DMS153 treated with DMSO at 0.1 percent for 48 hours (cell line): Measurements from ENCODE around the gene DIS3L2.
"Not testable (repeated sequence)": the region's sequence is repeated elsewhere in the genome, so short reads cannot be mapped to it uniquely, and the experiment has no call there.

Source experiments
- DNase-seq: peaks from one replicate; lab custom pipeline; 2025; ENCODE audit not compliant: unreplicated experiment; lab: John Stamatoyannopoulos, UW

The DIS3L2 gene

DNA sequence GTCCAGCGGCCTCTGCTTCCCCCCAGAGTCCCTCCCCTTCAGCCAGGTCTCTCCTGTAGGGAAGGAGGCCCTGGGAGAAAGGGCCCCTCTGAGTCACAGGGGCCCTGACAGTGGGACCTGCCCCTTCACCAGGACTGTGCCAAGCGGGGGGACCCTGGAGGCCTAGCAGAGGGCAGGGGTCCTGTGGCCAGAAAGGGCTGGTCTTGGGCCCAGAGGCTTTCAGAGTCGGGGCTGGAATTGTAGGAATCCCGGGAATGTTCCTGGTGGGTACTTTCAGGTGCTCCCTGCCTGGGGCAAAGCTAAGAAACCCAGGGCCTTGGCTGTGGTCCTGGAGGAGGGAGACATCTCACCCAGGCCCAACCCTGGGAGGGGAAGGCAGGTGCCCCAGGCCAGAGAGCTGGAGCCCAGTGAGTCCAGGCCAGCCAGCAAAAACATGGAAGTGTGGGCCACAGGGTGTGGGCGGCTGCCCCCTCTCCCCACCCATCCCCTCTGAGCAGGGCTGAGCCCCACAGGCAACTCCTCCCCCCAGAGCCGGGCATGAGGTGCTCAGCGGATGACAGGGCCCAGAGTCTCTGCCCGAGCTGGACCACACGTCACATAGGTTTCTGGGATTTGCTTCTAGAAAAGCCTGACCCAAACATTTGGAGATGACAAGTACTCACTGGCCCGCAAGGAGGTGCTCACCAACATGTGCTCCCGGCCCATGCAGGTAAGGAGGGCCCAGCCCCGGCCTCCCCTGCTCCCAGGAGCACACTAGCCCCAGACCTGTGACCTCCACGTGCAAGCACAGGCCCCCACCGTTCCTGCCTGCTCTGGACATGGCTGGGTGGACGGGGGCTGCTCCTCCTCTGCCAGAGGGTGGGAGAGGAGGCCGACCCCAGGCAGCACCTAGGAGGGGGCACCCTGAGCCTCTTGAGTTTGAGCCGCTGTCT lies 368.8 kb downstream of the DIS3L2 start:
- no peak for DNase-seq

DNA sequence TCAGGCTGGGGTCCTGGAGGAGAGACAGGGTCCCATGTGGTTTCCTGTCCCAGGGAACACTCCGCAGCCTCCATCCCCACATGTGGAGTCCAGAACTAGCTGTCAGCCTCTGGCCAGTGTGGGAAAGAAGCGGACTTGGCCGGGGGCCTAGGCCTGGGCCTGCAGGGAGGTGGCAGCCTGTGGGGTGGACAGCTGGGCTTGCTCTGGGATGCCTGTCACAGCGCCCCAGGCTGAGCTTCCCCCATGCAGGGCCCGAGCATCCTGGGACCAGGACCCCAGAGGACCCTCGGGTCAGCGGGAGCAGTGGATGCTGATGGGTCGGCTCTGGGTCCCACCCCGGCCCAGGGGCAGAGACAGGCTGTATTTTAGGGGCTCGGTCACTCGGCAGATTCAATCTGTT lies 369.5 kb downstream of the DIS3L2 start:
- not testable (repeated sequence) for DNase-seq

DNA sequence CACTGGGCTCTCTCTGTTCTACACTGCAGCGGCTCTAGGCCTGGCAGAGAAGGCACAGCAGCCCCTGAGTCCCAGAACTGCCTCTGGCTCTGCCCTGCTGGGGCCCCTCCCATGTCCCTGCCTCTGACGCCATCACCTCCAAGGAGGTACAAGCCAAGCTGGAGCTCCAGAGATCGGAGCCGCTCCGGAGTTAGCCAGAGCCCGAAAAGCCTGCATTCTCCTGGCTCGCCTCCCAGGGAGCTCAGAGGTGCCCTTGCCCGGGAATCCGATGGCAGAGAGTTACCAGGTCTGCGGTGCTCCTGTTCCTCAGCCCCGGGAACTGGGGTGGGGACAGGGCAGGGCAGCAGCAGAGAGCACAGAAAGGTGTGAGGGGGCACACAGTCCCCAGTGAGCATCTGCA lies 370.1 kb downstream of the DIS3L2 start:
- DNase-seq = not testable (repeated sequence)

DNA sequence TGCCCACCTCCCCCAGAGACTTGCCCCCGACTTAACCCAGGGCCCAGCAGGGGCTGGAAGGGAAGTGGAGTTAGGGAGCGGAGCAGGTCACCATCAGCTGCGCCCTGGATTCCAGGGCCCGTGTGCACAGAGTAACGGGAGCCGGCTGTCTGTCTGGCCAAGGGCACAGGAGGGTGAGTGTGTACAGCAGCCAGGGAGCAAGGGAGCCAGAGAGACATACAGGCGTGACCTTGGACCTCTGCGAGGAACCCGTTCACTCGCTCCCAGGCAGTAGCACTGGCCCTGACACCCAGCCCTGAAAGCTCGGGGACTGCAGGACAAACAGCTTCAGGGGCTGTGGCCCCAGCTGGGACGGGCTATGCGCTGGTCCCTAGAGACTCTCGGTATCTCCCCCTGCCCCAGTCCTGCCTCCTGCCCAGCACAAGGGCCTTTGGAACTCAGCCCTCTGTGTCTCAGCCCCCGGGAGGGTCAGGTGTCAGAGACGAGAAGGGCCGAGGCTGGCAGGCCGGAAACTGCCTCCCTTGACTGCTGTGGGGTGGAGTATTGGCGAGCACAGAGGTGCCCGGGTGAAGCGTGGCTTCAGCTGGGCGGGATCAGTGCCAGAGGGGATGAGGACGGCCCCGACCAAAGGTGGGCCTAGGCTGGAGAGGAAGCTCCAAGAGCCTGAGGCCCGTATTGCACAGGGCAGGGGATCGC lies 370.9 kb downstream of the DIS3L2 start:
- DNase-seq = not testable (repeated sequence)

DNA sequence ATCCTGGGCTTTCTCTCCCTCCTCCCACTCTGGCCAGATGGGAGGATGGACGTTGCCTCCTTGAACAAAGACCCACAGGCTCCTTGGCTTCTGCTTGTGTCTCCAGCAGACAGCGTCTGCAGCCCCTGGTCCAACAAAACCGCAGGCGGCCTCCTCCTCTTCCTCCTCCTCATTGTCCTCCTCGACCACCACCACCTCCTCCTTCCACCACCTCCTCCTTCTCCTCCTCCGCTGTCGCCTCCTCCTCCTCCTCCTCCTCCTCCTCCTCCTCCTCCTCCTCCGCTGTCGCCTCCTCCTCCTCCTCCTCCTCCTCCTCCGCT lies 371.4 kb downstream of the DIS3L2 start:
- no peak for DNase-seq

DNA sequence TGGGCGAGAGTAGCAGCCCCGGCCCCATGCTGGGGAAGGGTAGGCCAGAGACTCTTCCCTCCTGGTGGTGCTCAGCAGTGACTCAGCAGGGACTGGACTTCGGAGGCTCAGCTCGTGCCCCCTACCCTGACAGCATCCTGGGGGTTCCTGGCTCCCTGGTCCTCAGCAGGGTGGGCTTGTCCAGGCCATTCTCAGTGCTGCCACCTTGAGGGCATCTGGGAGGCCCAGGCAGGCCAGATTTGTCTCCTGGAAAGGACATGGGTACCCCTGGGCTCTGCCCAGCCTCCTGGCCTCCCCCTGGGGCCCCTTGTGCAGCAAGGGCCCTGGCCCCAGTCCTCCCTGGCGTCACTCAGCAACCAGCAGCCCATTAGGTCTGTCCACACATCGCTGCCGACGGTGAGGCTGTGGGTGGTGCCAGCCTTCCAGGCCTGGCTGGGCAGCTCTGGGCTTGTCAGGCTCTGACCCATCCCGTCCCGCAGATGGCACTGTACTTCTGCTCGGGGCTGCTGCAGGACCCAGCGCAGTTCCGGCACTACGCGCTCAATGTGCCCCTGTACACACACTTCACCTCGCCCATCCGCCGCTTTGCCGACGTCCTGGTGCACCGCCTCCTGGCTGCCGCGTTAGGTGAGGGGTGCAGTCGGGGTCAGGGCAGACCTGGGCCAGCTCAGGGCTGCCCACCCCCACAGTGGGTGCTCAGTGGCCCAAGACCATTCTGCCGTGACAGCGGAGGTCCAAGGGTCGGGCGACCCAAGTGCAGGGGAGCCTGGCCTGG lies 372.0 kb downstream of the DIS3L2 start:
- DNase-seq = no peak

DNA sequence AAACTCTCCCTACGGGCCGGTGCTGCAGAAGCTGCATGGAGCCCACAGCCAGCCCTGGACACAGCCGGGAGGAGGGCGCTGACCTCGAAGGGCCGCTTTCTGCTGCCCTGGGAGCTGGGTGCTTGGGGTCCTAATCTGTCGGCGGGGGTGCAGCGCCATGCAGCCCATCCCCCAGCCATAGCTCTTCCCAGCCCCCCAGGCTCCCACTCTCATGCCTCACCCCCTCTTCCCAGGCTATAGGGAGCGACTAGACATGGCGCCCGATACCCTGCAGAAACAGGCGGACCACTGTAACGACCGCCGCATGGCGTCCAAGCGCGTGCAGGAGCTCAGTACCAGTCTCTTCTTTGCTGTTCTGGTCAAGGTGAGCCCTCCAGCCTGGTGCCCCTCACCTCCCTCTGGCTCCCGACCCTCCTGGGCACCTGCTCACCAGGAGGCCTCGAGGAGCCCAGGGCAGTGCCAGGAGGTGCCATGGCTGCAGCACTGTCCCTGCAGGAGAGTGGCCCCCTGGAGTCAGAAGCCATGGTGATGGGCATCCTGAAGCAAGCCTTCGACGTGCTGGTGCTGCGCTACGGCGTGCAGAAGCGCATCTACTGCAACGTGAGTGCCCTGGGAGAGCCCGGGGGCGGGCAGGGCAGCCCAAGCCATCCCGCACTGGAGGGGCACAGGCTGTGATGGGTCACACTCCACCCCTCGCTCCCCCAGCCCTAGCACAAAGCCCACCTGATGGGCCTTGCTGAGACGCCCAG lies 372.8 kb downstream of the DIS3L2 start:
- DNase-seq = not testable (repeated sequence)

DNA sequence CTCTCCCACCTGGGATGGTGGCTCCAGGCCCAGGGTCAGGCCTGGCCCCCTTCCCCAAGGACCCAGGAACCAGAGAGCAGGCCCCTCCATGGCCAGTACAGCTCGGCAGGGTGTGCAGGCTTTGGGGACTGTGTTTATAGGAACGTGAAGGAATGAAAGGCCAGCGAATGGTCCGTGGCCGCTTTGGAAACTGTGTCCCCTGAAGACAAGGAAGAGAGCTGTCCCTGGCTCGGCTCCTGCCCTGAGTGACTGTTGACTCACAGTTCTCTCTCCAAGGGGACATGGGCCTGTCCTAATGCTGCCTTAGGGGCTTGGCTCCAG lies 373.3 kb downstream of the DIS3L2 start:
- DNase-seq = not testable (repeated sequence)

DNA sequence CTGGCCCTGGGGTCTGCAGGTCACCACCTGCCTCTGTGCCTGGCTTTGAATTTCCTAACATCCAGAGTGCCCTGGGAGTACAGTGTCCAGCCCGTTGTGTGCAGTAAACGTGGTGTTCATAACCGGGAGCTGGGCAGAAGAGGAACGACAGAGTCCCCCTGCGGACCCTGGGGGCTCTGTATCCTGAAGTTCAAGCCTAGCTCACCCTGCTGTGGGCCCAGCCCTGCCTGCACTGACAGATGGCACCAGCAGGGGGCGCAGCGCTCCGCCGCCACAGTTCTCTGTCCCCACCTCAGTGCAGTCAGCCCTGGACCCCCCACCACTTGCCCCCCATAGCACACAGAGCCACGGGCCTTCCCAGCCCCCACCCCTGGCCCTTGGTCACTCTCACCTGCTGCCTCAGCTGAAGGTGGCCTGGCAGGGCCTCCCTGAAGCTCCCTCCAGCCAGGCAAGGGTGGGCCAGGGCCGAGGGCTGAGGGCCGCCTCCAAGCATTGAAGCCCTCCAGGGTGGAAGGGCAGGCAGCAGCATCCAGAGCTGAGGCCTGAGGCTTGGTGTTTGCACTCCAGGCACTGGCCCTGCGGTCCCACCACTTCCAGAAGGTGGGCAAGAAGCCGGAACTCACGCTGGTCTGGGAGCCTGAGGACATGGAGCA lies 373.8 kb downstream of the DIS3L2 start:
- DNase-seq = not testable (repeated sequence)

DNA sequence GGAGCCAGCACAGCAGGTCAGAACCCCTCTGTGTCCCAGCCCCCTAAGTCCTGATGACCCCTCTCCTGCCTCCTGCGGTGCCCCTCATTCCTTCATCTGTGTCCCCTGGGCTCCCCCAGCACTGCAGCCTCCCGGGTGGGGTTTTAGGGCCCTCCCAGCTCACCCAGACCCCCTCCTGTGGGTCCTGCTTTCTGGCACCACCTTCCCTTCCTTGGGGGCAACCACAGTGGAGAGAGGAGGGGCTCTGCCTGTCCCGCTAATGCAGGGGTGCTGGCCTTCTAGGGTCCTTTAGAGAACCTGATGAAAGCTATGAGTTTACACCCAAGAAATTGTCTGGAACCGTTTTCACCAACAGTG lies 374.3 kb downstream of the DIS3L2 start:
- no peak for DNase-seq

DNA sequence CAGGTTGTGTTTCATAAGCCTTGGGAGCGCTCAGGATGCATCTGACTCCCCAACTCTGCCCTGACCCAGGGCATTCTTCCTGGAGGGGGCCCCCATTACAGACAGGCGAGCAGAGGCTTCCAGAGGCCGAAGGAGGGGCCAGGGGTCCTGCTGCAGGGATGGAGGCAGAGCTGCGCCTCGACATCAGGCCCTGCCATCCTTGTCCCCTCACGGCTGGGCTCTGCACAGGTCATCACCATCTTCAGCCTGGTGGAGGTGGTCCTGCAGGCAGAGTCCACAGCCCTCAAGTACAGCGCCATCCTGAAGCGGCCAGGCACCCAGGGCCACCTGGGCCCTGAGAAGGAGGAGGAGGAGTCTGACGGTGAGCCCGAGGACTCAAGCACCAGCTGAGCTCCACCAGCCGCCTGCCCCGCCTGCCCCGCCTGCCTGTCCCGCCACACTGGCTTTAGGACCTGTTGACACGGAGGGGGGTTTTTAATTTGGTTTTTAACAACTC lies 374.8 kb downstream of the DIS3L2 start:
- DNase-seq = no peak

DNA sequence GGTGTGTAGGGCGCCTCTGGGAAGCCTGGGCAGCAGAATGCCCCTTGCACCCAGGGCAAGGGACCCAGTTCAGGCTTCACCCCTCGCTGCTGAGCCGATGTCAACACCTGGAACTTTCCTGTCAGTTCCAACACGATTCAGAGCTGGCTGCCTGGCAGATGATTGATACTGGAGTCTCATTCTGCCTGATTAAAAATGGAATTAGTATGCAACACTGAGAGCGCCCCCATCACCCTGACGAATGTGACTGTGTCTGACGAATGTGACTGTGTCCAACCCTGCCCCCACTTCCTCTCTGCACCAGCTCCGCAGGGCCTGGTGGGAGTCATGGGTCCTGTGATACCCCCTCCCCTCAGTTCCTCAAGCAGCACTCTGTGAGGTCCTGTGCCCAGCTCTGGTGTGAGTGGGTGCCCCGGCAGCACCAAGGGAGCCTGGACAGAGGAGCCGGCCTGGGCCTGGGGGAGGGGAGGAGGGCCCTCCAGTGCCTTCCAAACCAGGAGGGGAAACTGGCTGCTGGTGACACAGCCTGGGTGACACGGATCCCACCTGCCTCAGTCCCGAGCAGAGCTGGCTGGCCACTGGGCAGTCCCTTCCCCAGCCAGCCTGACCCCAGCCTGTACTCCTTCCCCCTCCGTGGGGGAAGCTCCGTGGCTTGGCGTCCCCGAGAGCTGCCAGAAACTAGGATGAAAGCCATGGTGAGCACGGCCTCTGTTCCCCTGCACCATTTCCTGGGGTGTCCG lies 375.6 kb downstream of the DIS3L2 start:
- DNase-seq = no peak

DNA sequence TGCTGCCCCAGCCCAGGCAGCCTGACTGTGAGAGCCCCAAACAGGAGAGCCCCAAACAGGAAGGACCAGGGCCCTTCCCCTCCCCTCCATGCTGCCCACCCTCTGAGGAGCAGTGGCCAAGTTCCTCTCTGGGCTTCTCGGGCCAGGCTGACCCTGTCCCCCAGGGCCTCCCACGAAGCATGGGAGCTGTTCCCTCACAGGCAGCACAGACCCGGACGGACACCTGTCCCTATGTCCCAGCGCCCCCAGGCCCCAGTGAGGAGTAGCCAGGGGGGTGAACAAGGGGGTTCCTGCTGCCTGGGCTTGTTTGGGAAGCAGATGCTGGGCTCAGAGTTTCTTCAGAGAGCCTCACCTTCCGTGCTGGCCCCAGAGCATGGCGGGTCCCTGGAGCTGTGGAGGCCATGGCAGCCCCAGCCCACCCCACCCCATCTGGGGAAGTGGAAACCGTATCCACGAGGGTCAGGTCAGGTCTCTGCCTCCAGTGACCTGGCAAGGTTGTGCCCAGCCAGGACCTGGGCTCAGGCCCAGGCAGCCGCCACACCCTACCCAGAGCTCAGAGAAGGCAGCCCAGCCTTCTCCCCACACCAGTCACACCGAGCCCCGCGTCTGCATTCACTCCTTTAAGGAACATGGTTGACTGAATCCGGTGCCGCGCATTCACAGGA lies 376.7 kb downstream of the DIS3L2 start:
- not testable (repeated sequence) for DNase-seq

DNA sequence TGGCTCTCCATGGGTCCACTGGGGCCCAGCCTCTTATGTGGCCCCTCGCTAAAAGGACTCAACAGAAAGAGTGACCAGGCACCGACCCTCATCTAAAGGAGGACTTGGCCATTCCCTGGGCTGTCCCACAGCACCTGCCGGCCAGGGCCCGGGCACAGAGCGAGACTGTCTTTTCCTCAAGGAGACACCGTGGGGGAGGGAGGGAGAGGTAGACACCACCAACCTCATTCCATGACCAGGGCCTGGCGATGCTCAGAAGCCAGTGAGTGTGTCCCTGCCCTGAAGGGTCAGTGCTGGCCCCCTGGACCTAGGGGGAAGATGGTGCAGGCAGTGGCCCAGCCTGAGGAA lies 377.2 kb downstream of the DIS3L2 start:
- no peak for DNase-seq

DNA sequence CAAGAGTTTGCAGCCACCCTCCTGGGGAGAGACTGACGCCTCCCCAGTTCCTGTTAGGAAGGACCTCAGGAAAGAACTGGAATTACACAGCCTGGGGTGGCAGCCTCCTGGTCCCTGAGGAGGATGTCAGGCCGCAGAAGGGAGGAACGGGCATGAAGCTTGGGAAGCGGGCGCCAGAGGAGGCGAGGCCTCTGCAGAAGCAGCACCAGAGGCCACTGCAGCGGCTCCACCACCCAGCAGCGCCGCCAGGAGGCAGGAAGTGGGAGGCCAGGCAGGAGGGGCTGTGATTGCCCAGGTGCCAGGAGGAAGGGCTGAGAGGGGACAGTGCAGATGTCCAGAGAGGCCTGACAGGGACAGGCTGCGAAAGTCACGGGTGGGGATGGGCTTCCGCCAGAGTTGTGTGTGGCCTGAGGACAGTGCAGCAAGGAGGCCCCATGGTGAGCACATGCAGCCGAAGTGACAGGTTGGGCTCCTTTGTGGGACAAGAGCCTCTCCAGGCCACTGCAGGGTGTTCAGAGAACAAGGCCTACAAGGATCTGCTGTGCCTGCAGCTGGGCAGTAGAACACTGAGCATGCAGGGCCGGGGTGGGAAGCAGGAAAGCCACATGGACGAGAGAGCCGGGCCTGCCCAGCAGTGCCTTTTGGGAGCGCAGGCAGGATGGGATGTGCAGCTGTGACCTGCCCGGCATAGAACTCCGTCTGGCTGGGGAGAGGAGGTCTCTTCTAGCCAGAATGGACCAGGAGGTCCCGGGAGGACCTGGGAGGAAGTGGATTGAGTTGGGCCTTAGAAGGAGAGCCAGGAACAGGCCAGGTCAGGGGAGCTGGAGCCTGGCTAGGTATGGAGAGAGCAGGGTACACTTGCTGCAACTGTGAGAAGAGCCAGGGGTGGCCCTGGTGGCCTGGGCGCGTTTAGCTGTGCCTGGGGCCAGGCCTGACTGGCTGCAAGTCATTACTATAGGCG lies 377.9 kb downstream of the DIS3L2 start:
- no peak for DNase-seq

DNA sequence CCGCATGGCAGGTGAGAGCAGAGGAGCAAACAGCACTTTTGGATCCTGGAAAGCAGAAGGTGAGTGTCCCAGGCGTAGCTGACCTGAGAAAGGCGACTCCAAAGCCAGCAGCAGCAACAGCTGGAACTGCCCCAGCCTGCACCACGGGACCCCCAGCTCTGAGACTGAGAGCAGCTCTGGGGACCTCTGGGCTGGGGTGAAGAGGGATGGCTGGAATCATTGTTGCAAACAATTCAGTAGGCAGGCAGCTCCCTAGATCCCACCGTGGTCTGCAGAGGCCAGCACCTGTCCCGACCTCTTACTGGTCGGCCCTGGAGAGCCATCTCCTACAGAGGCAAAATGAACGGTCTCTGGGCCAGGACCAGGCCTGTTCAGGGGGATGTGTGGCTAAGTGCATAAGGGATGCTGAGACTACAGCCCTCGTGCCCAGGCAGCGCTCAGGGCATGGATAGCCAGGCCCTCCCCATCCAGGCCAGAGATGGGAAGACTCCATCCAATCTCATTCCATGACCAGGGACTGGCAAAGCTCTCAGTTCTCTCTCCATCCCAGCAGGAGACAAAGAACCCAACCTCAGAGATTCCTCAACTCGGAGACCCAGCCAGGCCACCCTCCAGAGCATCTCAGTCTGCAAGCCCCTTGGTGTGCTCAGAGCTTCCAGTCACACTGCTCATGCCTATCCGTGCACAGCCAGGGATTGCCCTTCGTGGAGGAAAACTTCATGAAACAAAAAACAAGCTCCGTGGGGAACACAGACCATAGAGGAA lies 378.8 kb downstream of the DIS3L2 start:
- no peak for DNase-seq

DNA sequence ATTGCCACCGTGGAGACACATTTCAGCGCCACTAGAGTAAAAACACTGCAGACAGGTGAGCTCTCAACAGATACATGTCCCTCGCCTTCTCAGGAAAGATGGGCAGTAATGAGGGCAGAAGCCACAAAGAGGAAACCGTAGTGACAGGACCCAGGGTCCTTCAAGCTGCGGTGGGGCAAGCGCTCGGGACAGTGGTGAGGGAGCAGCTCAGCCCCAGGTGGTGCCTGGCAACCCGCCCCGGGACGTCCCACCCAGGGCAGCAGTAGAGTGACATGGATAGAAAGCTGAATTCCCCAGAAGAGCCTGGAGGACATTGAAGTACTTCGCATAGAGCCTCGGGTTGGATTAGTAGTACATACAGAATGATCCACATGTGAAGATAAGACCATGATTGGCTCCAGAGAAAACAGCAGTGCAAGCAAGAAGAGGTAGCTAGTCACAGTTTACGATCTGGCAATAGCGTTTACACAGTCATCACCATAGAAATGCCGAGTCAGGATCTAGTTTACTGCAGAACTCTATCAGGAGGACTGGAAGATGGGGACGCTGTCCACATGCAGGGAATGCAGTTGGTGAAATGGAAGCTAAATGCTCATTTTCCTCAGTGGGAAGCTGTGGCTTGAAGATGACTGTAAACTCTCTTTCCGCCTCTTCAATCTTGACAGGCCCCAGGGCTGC lies 379.7 kb downstream of the DIS3L2 start:
- no peak for DNase-seq
